Measurements from ENCODE around the gene DIAPH3. TPM values are rescaled to one million over a fixed set of nuclear protein-coding genes. Genes with fewer than 3 reads are reported as not detected.
A peak's percentile ranks its signal among the peaks of the same experiment; 100 is the strongest.

The DIAPH3 gene
- total RNA-seq, 1 experiment from 2014 or later, result 62.3 TPM

- Histone ChIP-seq H3K9me3 (ENCODE audit: low read depth, low read length, poor library complexity, severe bottlenecking) (no peaks in the 10 kb centered on the region), H3K27ac (ENCODE audit: low read depth, low read length, poor library complexity, severe bottlenecking) (peak overlapping the region; percentile 19), H3K4me1 (ENCODE audit: insufficient read depth, low read length, poor library complexity, severe bottlenecking) (peaks cover 52% of the 10 kb centered on the region), H3K36me3 (ENCODE audit: insufficient read depth, low read length, poor library complexity, severe bottlenecking) (no peaks in the 10 kb centered on the region), H3K27me3 (replicated peaks; ENCODE audit: insufficient read depth, low read depth, low read length, poor library complexity) (no peaks in the 10 kb centered on the region), H3K4me3 (ENCODE audit: low read depth, low read length, poor library complexity, severe bottlenecking) (no peak overlapping the region)
- ChIA-PET CTCF (no interaction called here), POLR2A (ENCODE audit: low non-redundant PET) (no interaction called here)
- TF ChIP-seq EZH2 (IDR thresholded peaks at IDR 0.05; ENCODE audit: borderline replicate concordance, low read depth, low read length, poor library complexity, severe bottlenecking) (no peak), CTCF (conservative IDR thresholded peaks at IDR 0.05; ENCODE audit: low read depth, low read length) (peak; percentile 29; the same call in 1 of the 2 replicates)
- BruUV-seq (replicated peaks), result no TSS peak
- intact Hi-C loops (cut with micrococcal nuclease; ENCODE audit: unreplicated experiment), result no loop called here
- DNase-seq (ENCODE audit: low spot score), result peak; percentile 56
These were observed 416.2 kb downstream of the DIAPH3 start for GRCh38 chr13:59747529-59747928.

GRCh38 chr13:59746291-59746962, 417.3 kb downstream of the DIAPH3 start:
- ChIA-PET POLR2A (ENCODE audit: low non-redundant PET) (no interaction called here), CTCF (no interaction called here)
- intact Hi-C loops (cut with micrococcal nuclease; ENCODE audit: unreplicated experiment), result no loop called here
- BruUV-seq (replicated peaks), result no TSS peak
- H3K27me3 ChIP-seq (replicated peaks; ENCODE audit: insufficient read depth, low read depth, low read length, poor library complexity), result no peaks in the 10 kb centered on the region
- no peaks in the 10 kb centered on the region for H3K36me3 ChIP-seq (ENCODE audit: insufficient read depth, low read length, poor library complexity, severe bottlenecking)
- no peak overlapping the region for H3K4me3 ChIP-seq (ENCODE audit: low read depth, low read length, poor library complexity, severe bottlenecking)
- no peak overlapping the region for H3K27ac ChIP-seq (ENCODE audit: low read depth, low read length, poor library complexity, severe bottlenecking)
- H3K4me1 ChIP-seq (ENCODE audit: insufficient read depth, low read length, poor library complexity, severe bottlenecking), result peaks cover 44% of the 10 kb centered on the region
- no peaks in the 10 kb centered on the region for H3K9me3 ChIP-seq (ENCODE audit: low read depth, low read length, poor library complexity, severe bottlenecking)
- TF ChIP-seq EZH2 (IDR thresholded peaks at IDR 0.05; ENCODE audit: borderline replicate concordance, low read depth, low read length, poor library complexity, severe bottlenecking) (no peak), CTCF (conservative IDR thresholded peaks at IDR 0.05; ENCODE audit: low read depth, low read length) (no peak)
- DNase-seq (ENCODE audit: low spot score), result no peak

GRCh38 chr13:59745392-59745788, 418.3 kb downstream of the DIAPH3 start:
- Histone ChIP-seq H3K36me3 (ENCODE audit: insufficient read depth, low read length, poor library complexity, severe bottlenecking) (no peaks in the 10 kb centered on the region), H3K9me3 (ENCODE audit: low read depth, low read length, poor library complexity, severe bottlenecking) (no peaks in the 10 kb centered on the region), H3K4me1 (ENCODE audit: insufficient read depth, low read length, poor library complexity, severe bottlenecking) (peaks cover 34% of the 10 kb centered on the region), H3K4me3 (ENCODE audit: low read depth, low read length, poor library complexity, severe bottlenecking) (no peak overlapping the region), H3K27me3 (replicated peaks; ENCODE audit: insufficient read depth, low read depth, low read length, poor library complexity) (no peaks in the 10 kb centered on the region), H3K27ac (ENCODE audit: low read depth, low read length, poor library complexity, severe bottlenecking) (peak overlapping the region; percentile 55)
- intact Hi-C loops (cut with micrococcal nuclease; ENCODE audit: unreplicated experiment), result no loop called here
- TF ChIP-seq CTCF (conservative IDR thresholded peaks at IDR 0.05; ENCODE audit: low read depth, low read length), result no peak
- no peak for TF ChIP-seq EZH2 (IDR thresholded peaks at IDR 0.05; ENCODE audit: borderline replicate concordance, low read depth, low read length, poor library complexity, severe bottlenecking)
- no peak for DNase-seq (ENCODE audit: low spot score)
- CTCF ChIA-PET, result no interaction called here
- BruUV-seq (replicated peaks), result no TSS peak
- POLR2A ChIA-PET (ENCODE audit: low non-redundant PET), result no interaction called here

Data from A673 (cell line).